HG03139 (cell line): ENCODE data around the gene ACSBG1.

ENCODE experiments used
- ATAC-seq: cut with Tn5 transposase; IDR thresholded peaks from one replicate; pipeline ENCODE4 v1.9.1; 2021; ENCODE audit not compliant: unreplicated experiment

ACSBG1 gene, protein sequence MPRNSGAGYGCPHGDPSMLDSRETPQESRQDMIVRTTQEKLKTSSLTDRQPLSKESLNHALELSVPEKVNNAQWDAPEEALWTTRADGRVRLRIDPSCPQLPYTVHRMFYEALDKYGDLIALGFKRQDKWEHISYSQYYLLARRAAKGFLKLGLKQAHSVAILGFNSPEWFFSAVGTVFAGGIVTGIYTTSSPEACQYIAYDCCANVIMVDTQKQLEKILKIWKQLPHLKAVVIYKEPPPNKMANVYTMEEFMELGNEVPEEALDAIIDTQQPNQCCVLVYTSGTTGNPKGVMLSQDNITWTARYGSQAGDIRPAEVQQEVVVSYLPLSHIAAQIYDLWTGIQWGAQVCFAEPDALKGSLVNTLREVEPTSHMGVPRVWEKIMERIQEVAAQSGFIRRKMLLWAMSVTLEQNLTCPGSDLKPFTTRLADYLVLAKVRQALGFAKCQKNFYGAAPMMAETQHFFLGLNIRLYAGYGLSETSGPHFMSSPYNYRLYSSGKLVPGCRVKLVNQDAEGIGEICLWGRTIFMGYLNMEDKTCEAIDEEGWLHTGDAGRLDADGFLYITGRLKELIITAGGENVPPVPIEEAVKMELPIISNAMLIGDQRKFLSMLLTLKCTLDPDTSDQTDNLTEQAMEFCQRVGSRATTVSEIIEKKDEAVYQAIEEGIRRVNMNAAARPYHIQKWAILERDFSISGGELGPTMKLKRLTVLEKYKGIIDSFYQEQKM

DNA sequence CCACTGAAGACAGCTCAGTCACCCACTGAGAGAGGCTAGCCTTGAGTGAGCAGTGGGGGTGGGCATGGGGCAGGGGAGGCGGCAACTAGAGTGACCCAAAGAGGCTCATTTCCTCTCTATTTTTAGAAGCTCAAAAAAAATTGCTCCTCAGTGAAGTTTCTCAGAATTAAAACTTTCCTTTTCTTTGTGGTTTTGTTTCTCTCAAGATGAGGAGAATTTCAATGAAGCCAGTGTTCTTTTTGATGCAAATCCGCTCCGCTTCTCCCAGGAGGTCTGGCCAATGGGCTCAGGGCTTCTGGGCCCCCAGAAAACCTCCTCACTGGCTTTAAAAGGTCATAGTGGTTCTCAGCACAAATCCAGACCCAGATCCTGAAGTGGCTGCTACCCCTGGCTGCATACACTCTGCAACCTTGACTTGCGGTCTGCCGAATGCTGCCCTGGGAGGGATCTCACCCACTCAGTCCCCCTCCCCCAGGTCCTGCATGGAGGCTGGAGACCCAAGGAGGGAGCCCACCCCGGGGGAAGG lies at the start of gene ACSBG1:
TSS of gene ACSBG1 (minus strand) at position 51 of the 526 bp plus-strand sequence. CDS start 64 bp downstream, outside the sequence.
- no peak for ATAC-seq

DNA sequence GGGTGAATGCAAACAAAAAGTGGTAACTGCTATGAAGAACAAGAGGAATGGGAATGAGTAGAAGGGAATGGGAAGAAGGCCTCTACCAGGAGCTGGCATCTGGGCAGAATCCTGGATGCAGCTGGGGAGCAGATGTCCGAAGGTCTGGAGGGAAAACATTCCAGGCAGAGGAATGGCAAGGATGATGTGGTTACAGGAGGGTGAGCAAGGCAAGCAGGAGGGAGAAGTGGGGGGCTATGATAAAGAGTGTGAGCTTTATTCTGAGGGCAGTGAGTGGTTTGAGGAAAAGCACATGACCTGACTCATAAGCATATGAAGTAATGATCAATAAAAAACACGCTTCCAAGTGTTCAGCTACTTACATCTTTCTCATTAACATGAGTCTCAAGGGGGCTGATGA lies 48.0 kb upstream of the ACSBG1 start:
- no peak for ATAC-seq

DNA sequence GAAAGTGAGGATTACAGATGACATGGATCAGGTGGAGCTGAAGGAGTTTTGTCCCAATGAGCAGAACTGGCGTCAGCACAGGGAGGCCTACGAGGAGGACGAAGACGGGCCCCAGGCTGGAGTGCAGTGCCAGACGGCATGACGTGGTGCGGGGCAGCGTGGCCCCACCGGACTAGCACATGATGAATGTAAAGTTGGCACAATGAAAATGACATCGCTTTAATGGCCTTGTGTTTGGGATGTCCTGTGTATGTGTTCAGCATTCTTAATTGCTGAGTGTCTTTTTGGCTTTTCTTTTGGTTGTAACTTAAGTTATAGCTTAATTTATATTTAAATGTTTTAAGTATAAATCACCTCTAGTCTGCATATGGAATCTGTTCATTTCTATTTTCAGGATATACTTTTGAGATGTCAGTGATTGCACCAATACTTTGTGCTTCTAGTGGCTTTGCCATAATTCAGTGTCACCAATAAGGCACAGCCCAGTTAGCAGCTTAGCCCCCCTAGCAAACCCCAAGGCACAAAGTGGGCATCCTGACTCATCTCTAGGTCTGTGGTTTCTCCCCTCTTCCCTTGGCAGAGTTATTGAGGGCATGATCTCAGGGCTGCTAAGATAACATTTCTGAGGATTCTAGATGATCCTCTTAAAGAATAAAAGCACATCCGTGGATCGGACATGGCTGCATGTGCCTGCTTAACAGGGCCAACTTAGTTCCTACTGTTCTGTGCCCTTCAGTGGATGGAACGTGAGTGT lies 46.1 kb upstream of the ACSBG1 start:
- no peak for ATAC-seq

DNA sequence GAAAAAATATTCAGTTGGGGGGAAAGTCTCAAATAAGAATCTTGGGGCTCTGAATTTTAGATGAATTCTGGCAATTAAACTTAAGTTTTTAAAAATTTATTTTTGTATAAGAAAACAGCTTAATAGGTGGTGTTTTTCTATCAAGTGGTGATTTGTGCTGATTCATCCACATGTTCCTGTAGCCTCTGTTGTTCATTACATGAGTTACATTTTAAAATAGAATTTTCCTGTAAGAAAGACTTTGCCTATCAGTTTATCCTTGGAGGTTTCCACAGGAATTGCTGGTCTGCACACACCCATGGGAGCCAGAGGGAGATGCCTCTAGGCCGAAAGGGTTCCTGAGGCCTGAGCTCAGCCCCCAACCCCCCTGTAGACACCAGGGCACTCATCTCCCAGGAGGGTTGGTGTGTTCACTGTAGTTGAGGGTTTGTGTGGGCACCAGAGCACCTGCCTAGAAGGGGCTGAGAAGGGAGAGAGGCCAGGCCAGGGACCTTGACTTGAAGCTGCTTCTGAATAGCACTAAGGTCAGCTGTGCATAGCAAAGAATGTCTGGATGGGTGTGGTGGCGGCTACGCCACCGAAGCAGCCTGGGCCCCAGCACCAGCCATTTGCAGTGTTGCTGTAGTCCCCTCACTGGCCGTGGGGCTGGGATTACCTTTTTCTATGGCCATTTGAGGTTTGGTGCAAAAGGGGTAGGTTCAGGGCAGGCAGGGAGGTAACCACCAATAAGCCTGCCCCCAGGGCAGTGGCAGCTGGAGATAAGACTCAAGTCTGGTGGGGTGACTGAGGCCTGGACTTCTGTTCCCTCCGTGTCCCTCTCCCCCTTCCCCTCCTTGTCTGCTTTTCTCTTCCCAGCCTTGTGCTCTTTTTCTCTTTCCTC lies 41.9 kb upstream of the ACSBG1 start:
- no peak for ATAC-seq

DNA sequence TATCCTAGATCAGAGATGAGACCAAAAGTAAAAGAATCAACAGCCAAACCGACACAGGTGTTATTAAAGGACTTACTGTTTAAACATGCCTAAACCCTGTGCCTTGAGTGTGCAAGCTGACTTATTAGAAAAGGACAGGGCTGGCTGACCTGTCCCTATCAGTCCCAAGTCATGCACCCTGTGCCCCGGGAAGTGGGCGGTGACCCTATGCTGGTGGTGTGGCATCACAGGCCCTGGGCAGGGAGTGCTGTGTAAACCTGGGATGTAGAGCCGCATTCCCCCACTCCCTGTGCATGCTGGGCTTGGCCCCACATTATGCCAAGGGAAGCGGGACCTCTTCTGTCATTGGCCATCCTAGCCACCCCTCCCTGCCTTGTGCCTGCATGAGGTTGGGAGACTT lies 40.6 kb upstream of the ACSBG1 start:
- ATAC-seq, result no peak

DNA sequence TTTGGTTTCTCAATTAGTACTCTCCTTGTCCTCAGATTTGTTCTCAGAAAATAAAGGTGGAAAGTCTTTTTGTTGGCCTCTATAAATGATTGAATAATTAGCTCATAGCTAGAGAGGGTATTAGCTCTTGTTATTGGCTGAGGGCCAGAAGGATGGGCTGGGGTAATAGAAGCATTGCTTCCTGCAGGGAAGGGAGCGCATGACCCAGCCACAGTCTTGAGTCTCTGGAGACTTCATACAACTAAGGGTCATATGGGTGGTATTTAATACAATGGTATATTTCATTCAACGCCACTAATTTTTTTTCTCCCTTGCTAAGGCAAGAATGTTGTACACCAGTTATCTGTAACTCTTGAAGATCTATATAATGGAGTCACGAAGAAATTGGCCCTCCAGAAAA lies 38.4 kb upstream of the ACSBG1 start:
- no peak for ATAC-seq

DNA sequence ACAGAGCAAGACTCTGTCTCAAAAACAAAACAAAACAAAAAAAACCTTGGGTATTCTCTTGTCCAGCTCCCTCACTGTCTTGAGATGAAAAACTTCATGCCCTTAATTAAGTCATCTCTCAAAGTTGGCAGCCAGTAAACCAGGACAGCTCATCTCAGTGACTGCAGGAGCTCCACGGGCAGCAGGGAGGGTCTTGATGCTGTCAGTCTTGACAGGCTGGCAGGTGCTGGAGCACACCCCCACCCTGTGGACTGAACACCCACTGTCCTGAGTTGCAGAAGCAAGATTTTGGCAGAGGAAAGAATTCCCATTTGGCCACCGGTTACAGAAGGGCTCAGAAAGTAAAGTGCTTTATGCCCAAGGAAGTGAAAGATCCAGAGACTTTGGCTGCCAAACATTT lies 38.0 kb upstream of the ACSBG1 start:
- no peak for ATAC-seq

DNA sequence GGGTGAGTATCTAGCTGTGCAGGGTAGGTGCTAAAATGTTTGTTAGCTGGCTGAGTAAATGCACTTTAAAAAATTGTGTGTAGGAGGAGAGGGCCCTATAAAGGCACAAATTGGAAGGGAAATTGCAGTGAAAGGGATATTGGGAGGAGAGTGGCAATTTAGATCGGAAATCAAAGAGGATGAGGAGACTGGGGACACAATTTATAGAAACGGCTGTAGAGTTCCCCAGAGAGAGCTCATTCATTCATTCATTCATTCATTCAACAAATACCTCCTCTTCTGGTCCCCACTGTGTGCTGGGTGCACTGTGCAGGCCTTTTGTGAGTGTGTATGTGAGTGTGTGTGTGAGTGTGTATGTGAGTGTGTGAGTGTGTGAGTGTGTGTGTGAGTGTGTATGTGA lies 32.4 kb upstream of the ACSBG1 start:
- no peak for ATAC-seq

DNA sequence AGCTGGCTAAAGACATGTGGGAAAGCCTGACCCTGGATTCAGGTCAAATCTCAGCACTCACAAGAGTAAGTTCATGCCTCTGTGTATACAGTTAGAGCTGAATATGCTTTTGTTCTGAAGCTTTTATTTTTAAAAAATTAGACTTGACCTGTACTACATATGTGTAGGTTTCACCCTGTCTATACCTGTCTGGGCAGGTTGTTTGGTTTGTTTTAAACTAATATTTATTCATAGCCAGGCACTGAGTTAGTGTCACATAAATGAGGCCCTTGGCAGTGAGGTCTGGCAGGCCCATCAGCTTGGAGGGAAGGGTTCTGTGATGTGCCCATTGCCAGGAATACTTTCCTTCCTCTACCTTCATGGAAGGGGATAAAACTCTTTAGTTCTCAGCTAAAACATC lies 31.9 kb upstream of the ACSBG1 start:
- ATAC-seq, result no peak

DNA sequence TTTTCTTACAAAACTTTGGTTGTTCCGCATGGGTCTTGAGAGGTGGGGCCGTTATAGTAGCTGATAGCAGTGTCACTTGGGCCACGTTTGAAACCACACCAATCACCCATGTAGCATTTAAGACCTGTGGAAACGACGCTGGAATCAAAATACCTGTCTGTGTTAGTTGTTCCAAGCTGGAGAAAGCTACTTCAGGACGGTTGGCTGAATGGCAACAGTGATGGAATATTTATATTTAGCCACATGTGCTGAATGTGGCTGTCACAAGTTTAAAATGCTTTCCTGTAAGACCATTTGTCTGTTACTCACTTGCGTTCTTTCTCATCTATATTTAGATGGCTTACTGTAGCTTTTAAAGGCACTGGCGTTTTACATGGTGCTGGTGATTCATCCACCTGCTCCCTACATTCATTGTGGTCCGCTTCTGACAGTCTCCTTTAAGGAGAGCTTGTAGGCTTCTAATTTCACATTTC lies 31.4 kb upstream of the ACSBG1 start:
- no peak for ATAC-seq

DNA sequence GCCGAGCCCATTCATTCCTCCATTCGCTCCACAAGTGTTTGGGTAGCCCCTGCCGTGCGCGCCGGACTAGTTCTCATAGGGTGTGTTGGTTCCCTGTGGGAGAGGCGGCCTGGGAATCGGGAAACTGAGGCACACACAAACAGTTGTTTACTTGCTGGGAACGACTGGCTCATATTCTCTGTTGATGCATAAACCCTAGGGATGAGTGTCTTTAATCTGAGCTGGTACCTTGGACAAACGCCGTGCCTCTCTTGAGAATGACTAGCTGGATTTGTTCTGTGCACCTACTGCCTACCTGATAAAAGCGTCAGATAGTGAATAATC lies 30.7 kb upstream of the ACSBG1 start:
- ATAC-seq, result no peak

DNA sequence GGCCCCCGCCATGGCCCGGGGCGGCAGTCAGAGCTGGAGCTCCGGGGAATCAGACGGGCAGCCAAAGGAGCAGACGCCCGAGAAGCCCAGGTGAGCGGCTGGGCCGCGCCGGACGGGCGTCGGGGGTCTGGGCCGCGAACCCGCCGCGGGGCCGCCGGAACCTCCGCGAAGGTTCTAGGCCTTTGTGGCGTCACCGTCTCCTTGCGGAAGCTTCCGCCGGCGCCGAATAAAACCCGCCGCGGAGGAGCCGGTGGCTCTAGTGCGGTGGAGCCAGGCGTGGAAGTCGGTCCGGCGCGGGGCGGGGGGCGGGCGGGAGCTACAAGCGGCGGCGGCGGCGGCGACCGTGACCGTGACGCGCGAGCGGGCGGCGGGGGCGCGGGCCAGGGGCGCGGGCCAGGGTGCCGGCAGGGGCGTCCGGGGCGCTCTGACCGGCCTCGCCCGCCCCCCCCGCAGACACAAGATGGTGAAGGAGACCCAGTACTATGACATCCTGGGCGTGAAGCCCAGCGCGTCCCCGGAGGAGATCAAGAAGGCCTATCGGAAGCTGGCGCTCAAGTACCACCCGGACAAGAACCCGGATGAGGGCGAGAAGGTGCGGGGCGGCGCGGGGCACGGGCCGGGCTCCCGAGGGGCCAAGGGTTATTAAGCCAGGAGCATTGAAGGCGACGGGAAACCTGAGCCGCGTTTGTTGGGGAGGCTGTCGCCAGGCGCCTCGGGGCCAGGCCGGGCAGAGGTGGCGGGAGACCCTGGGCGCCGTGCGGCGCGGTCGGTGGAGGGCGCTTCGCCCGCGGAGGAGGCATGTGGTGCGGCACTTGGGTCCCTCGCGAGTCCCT lies 30.2 kb upstream of the ACSBG1 start, which contains the start of gene DNAJA4:
TSS of gene DNAJA4 (plus strand) at position 259 of the 833 bp plus-strand sequence. CDS start at position 461, 202 bp downstream.
- ATAC-seq, result no peak

DNA sequence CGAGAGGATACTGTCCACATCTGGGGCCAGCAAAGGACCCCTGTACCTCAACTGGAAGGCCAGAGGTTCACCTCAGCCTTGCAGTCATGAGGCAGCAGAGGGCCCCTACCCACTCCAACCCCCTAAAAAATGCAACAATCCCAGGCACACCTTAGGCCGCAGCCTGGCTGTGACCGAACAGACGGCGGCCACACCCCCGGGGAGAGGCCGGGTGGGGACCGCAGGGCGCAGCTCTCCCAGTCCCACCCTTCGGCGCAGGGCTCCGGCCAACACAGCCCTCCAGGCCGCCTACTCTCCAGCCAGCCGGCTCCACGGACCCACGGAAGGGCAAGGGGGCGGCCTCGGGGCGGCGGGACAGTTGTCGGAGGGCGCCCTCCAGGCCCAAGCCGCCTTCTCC lies 29.5 kb upstream of the ACSBG1 start:
- no peak for ATAC-seq

DNA sequence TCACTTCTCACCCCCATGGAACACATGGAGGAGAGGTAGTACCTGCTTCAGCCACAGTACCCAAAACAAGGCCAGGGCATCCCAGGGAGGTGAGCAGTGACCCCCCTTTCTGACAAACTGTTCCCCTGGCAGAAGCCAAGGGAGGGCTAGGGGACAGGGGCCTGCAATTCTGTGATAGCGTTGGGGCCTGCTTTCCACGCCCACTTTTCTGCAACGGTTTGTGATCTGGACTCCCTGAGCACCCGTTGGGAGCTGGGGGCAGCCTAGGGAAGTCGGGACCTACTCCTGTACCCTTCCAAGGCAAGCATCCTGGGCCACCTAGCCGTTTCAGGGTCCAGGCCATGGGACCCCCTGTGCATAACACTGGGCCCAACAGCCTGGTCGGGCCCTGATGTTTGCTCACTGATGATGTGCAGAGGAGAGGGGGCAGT lies 29.0 kb upstream of the ACSBG1 start:
- ATAC-seq, result no peak

DNA sequence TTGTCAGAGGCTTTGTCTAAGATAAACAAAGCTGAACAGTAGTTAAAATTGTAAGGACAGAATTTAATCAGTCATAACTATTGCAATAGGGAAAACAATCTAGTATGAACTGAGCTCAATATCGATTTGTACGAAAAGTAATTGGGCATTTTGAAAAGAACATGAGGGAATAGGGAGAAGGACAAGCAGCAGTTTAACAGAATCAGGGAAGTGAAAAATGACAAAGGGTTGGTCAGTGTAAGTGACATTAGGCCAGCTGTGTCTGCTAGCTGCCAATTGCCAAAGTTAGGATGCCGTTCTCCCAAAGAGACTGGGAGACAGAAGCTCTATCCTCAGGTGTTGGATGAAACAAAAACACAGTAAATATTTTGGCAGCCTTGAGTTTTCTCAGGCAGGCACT lies 26.7 kb upstream of the ACSBG1 start:
- ATAC-seq, result no peak

DNA sequence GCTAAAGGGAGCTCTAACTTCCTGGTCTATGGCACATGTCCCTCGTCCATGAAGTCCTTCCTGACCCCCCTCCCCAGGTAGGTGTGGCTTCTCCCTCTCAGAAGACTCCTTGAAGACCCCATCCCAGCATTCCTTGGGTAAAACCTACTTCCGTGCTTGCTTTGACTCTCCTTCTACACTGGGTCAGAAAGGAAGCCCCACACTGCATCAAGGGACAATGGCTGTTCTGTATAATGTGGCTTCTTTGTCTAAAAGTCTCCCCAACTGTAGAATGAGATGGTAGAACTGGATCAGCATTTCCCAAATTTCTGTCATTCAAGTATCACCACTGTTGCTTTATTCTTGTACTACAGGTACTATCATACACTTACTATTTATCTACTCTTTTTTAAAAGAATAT lies 26.1 kb upstream of the ACSBG1 start:
- ATAC-seq, result no peak

DNA sequence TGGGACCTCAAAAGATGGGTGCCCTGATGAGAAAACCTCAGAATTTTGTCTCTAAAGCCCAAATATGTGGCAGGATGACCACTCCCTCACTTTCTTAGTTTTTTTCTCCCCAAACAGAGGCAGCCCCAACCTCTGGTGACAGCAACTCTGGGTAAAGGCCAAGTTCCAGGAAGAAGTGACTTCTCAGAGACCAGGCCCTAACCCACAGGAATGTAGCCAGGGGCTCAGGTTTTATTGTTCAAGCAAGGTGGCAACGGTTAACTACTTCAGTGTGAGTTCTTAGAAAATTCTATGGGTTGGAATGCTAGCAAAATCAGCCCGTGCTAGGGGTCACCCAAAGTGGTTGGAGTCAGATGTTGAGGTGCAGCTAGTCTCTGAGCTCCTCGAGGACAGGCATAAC lies 24.9 kb upstream of the ACSBG1 start:
- ATAC-seq, result no peak

DNA sequence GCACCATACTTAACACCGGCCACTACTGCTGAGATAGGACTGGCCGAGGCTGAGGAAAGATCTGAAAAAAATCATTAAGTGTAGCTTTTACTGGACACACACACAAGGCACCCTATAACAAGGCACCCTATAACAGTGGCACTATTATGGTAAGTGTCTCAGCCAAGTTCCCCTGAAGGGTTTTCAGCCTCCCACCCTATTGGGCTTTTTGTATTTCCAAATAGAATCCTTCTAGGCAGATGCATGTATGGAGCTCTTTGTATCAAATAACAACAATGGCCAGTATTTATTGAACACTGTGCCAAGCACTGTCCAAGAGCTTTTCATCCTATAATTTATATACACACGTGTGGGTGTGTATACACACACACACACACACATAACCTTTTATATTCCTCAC lies 23.3 kb upstream of the ACSBG1 start:
- no peak for ATAC-seq

DNA sequence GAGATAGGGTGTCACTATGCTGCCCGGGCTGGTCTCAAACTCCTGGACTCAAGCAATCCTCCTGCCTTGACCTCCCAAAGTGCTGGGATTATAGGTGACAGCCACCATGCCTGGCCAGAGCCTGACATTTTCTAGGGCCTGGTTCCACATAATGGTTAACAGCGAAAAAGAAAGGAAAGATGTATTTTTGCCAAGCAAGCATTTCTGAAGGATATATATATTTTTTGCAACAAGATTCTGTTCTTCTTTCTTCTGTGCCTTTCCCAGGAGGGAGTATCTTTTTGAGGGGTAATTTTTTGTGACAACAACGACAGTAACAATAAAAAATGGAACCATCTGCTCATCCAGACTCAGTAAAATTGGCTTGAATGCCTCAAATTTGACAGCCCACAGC lies 21.7 kb upstream of the ACSBG1 start:
- no peak for ATAC-seq
